ENCODE results near the gene ATP9B. TPM values are rescaled to one million over a fixed set of nuclear protein-coding genes. Genes with fewer than 3 reads are reported as not detected.

Gene ATP9B
- total and polyA plus RNA-seq, 4 donors = 12.6 to 77.0 (median 29.9) TPM

DNA sequence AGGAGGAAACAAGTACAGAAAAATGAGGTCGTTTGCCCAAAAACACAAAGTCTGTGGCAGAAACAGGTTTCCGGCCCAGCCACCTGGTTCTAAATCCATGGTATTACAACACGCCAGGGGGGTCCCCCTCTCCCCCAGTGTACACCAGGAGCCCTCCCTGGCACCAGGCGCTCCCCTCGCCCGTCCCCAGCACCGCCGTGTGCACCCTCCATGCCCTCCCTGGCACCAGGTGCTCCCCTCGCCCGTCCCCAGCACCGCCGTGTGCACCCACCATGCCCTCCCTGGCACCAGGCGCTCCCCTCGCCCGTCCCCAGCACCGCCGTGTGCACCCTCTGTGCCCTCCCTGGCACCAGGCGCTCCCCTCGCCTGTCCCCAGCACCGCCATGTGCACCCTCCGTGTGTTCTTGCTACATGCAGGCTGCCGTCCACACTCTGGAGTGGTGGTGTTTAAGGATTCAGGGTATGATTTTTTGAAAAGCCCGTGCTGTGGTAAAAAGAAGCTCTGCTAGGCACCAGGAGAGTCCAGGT, 266.7 kb downstream of the ATP9B start:
- DNase-seq = no peak
- ATAC-seq (ENCODE audit: insufficient read depth, low FRiP score) = no peak
- no peak overlapping the region for H3K27ac ChIP-seq (ENCODE audit: low read depth in 1 of 2, low read length in 1 of 2)
- peaks cover 0 to 3% (median under 1%) of the 10 kb centered on the region in 4 donors for H3K9me3 ChIP-seq (ENCODE audit: control insufficient read depth in 4 of 4, insufficient read depth in 3 of 4, low read length in 3 of 4)
- WGBS, 2 donors = 97 to 98% methylated on average over 23 of the region's 23 CpGs
- no peaks in the 10 kb centered on the region for H3K27me3 ChIP-seq (ENCODE audit: control insufficient read depth in 3 of 3, insufficient read depth in 3 of 3, low read length in 2 of 3)
- H3K36me3 ChIP-seq (ENCODE audit: control insufficient read depth in 4 of 4, insufficient read depth in 4 of 4, low read length in 4 of 4) = peaks cover 2 to 36% (median 23%) of the 10 kb centered on the region in 4 donors
- H3K9ac ChIP-seq (ENCODE audit: insufficient read depth in 1 of 2, low read length in 2 of 2) = no peak overlapping the region
- H3K4me1 ChIP-seq (ENCODE audit: control insufficient read depth in 5 of 5, insufficient read depth in 5 of 5, low read length in 5 of 5) = no peaks in the 10 kb centered on the region
- no peak overlapping the region for H3K4me3 ChIP-seq
- TF ChIP-seq, protein P1, sequence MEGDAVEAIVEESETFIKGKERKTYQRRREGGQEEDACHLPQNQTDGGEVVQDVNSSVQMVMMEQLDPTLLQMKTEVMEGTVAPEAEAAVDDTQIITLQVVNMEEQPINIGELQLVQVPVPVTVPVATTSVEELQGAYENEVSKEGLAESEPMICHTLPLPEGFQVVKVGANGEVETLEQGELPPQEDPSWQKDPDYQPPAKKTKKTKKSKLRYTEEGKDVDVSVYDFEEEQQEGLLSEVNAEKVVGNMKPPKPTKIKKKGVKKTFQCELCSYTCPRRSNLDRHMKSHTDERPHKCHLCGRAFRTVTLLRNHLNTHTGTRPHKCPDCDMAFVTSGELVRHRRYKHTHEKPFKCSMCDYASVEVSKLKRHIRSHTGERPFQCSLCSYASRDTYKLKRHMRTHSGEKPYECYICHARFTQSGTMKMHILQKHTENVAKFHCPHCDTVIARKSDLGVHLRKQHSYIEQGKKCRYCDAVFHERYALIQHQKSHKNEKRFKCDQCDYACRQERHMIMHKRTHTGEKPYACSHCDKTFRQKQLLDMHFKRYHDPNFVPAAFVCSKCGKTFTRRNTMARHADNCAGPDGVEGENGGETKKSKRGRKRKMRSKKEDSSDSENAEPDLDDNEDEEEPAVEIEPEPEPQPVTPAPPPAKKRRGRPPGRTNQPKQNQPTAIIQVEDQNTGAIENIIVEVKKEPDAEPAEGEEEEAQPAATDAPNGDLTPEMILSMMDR (IDR thresholded peaks at IDR 0.05; ENCODE audit: control extremely low read depth, extremely low read depth) = no peak

DNA sequence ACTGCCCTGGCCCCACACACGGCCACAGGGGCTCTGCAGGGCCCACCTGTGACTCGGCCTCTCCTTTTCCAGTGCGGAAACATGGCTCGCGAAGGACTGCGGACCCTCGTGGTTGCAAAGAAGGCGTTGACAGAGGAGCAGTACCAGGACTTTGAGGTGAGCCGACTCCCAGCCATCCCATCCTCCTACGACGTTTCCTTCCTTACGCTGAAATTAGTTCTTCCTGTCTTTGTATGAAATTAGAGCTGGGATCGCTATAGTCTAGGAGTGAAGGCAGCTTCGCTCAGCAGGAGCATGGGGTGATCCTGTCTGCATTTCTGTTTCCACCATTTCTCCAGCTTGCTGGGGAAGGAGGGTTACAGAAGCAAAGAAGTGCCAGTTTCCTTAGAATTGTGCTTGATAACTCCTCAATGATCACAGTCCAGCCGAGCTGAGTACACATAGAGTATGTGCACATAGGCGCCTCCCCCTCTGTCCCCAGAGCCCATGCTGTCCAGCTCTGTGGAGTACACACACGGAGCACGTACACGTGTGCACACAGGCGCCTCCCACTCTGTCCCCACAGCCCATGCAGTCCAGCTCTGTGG, 267.5 kb downstream of the ATP9B start:
- Histone ChIP-seq H3K9me3 (ENCODE audit: control insufficient read depth in 4 of 4, insufficient read depth in 3 of 4, low read length in 3 of 4) (peaks cover 0 to 4% (median under 1%) of the 10 kb centered on the region in 4 donors), H3K27me3 (ENCODE audit: control insufficient read depth in 3 of 3, insufficient read depth in 3 of 3, low read length in 2 of 3) (no peaks in the 10 kb centered on the region), H3K9ac (ENCODE audit: insufficient read depth in 1 of 2, low read length in 2 of 2) (no peak overlapping the region), H3K4me3 (no peak overlapping the region), H3K4me1 (ENCODE audit: control insufficient read depth in 5 of 5, insufficient read depth in 5 of 5, low read length in 5 of 5) (no peaks in the 10 kb centered on the region), H3K36me3 (ENCODE audit: control insufficient read depth in 4 of 4, insufficient read depth in 4 of 4, low read length in 4 of 4) (peaks cover 0 to 35% (median 23%) of the 10 kb centered on the region in 4 donors), H3K27ac (ENCODE audit: low read depth in 1 of 2, low read length in 1 of 2) (no peak overlapping the region)
- 82 to 87% methylated on average over 20 of the region's 20 CpGs for WGBS, 2 donors
- ATAC-seq (ENCODE audit: insufficient read depth, low FRiP score) (no peak), DNase-seq (no peak)
- TF ChIP-seq, protein P1 (IDR thresholded peaks at IDR 0.05; ENCODE audit: control extremely low read depth, extremely low read depth) = no peak

DNA sequence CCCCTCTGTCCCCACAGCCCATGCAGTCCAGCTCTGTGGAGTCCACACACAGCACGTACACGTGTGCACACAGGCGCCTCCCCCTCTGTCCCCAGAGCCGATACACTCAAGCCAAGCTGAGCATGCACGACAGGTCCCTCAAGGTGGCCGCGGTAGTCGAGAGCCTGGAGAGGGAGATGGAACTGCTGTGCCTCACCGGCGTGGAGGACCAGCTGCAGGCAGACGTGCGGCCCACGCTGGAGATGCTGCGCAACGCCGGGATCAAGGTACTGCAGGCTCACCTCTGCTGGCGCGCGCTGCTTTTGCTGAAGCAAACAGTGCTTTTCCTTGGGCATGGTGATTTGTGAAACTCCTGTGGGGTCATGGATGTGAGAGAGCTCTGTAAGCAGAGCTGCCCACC, 268.0 kb downstream of the ATP9B start:
- H3K4me1 ChIP-seq (ENCODE audit: control insufficient read depth in 5 of 5, insufficient read depth in 5 of 5, low read length in 5 of 5) = no peaks in the 10 kb centered on the region
- H3K27me3 ChIP-seq (ENCODE audit: control insufficient read depth in 3 of 3, insufficient read depth in 3 of 3, low read length in 2 of 3) = no peaks in the 10 kb centered on the region
- H3K36me3 ChIP-seq (ENCODE audit: control insufficient read depth in 4 of 4, insufficient read depth in 4 of 4, low read length in 4 of 4) = peaks cover 0 to 33% (median 20%) of the 10 kb centered on the region in 4 donors
- TF ChIP-seq, protein P1 (IDR thresholded peaks at IDR 0.05; ENCODE audit: control extremely low read depth, extremely low read depth) = no peak
- no peak overlapping the region for H3K9ac ChIP-seq (ENCODE audit: insufficient read depth in 1 of 2, low read length in 2 of 2)
- no peak overlapping the region for H3K27ac ChIP-seq (ENCODE audit: low read depth in 1 of 2, low read length in 1 of 2)
- H3K4me3 ChIP-seq = no peak overlapping the region
- no peak for ATAC-seq (ENCODE audit: insufficient read depth, low FRiP score)
- peaks cover 0 to 4% (median under 1%) of the 10 kb centered on the region in 4 donors for H3K9me3 ChIP-seq (ENCODE audit: control insufficient read depth in 4 of 4, insufficient read depth in 3 of 4, low read length in 3 of 4)
- DNase-seq = no peak
- WGBS, 2 donors = 98% methylated on average over 19 of the region's 19 CpGs

All from lung (tissue), 12 donors.